DLD1 (cell line): Measurements from ENCODE around the gene KLK8.

ENCODE experiments used
- in situ Hi-C: cut with HindIII; loops from 2 replicates; pipeline ENCODE4 v1.10.0; 2017; ENCODE audit warnings: low sequenced_read_pairs

The KLK8 gene

DNA sequence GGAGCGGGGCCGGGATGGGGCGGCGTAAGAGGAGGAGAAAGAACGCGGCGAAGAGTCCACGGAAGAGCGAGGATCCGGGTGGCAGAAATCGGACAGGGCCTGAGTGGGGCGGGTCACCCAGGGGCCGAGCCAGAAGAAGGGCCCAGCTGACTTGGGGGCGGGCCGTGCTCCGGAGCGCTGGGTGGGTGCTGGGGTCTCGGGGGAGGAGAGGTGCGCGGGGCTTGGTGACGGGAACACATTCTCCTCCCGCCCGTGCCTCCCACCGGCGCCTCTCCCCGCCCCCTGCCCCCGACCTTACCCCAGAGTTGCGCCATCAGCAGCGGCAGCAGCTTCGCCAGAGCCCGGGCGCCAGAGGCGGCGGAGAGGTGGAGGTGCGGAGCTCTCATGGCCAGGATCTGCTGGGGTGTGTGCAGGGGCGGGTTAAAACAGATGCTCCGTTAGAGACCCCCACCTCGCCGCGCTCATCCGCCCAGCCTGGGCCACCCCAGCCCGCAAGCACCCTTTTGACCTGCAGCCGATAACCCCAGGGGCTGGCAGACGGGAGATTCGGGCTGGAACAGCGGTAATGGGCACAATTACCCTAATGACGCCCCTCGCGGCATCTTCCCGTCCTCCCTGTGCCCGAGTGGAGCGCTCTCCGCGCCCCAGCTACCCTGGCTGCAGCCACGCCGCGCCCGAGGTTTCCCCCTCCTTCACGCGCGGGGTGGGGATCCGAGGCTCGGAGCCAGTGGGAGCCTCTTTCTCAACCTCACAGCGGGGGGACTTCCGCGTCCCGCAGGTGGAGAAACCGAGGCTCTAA is 17.5 kb upstream of the KLK8 start:
- in situ Hi-C loops, result no loop called here

- in situ Hi-C loops, result no loop called here
Observed at GRCh38 chr19:51016798-51017683, 15.6 kb upstream of the KLK8 start.

- in situ Hi-C loops, result no loop called here
Observed at GRCh38 chr19:51015691-51016267, 14.4 kb upstream of the KLK8 start.

DNA sequence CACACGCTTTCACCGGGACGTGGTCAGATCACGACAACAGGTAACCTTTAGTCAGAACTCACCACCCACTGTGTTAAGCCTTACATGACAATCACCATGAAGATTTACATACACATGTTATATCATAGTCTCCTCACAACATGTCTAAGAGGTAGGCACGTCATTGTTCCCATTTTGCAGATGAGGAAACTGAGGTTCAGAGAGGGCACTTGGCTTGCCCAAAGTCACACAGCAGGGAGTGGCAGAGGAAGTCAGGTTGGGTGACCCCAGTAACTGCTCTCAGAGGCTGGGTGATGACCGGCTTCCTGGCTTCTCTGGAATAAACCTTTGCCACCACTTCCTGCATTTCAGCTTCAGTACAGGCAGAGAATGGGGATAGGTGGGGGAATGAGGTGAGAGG is 12.8 kb upstream of the KLK8 start:
- in situ Hi-C loops, result no loop called here

- in situ Hi-C loops, result no loop called here
Observed at GRCh38 chr19:51012661-51013190, 11.3 kb upstream of the KLK8 start.

DNA sequence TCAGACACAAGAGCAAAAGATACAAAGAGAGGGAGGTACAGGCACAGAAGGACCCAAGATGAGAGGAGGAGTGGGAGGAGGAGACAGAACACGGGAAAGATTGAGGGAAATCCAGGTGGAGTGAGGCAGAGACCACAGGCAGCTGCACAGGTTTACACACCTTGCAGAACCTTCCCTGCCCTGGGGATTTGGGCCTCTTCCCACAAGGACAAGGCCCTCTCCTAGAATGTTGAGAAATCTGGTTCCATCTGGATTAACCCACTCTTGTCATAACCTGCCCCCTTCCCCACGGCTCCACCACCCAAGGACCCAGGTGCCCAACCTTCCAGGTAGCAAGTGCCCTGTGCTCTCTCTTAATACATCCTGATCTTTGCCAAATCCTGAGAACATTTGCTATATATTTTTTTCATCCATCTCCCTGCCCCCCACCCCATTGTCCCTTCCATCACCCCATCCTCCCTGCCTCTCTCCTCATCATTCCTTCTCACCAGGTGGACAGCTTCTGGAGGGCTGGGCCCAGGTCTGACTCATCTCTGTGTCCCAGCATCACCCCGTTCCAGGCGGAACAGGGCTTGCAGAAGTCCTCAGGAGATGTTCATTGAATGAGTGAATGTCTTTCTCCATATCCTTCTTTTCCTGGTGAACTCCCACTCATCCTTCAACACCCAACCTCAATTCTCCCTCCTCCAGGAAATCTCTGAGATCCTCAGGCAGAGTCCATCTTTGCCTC is 8.8 kb upstream of the KLK8 start:
- in situ Hi-C loops, result no loop called here

- in situ Hi-C loops, result no loop called here
Observed at GRCh38 chr19:51009061-51009891, 7.9 kb upstream of the KLK8 start.

GRCh38 chr19:51007488-51007887 is 6.1 kb upstream of the KLK8 start:
- in situ Hi-C loops, result no loop called here

DNA sequence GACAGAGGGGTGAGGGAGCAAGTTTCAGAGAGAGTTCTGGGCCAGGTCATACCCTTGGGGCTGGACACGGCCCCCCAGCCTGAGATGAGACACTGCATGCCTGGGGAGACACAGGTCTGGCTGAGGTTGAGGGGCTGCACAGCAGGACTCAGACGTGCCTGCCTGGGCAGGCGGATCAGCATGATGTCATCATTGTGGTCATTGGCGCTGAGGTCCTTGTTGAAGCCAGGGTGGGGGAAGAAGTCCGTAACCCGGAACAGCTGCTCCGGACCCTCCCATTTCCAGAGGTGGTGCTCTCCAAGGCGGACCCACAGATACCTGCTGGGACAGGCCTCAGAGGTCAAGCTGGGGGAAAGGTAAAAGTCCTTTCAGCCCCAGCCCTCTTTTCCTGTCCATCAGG is 5.0 kb upstream of the KLK8 start:
- in situ Hi-C loops, result no loop called here

DNA sequence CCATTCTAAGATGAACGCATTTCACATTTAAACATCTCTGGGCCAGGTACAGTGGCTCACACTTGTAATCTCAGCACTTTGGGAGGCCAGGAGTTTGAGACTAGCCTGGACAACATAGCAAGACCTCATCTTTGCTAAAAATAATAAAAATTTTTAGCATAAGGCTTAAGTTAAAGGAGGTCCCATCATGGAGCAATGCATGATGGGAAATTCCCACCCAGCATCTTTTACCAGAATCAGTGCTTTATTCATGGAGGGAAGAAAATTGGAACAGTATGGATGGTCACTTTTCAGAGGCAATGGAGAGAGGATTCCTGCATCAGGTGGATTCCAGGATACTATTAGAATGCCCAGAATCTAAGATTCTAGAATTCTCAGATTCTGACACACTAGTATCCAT is 3.8 kb upstream of the KLK8 start:
- in situ Hi-C loops, result no loop called here

- in situ Hi-C loops, result no loop called here
Observed at GRCh38 chr19:51003316-51003715, 1.9 kb upstream of the KLK8 start.

GRCh38 chr19:51002542-51003311 is 1.3 kb upstream of the KLK8 start:
- in situ Hi-C loops, result no loop called here

DNA sequence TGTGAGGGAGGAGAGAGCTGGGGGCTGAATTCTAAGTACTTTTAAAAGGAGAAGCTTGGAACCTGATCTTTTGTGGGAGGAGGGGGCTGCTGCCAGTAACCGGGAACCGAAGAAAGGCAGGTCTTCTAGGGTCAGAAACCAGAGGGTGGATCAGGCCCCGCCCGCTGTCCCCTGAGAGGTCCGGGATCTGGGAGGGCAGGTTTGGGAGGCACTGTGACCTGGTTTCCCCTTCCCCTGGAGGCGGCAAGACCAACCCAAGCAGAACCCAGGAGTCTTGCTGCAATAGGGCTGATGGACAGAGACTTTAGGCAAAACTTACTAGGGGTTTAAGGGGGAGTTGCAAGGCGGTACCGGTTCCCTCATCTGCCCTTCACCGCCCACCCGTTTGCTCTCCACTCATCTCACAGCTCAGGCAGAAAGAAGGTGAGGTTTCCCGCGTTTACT is 707 bp upstream of the KLK8 start:
- in situ Hi-C loops, result no loop called here

DNA sequence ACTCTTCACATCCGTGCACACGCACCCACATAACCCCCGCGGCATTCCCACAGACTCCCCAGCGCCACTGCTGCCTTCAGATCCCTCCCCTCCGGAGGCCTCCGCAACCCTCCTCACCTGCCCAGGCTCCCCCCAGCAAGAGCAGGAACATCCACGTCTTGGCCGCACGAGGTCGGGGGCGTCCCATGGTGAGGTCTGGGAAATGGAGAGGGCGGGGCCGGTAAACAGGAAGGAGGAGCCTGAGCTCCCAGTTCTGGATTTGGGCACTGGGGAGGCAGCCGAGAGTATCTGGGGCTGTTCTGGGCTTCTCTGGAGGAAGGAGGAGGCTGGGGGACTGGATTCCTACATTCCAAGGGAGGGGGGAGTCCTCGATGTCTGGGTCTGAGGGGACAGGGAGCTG is 423 bp downstream of the KLK8 start:
- in situ Hi-C loops, result no loop called here

DNA sequence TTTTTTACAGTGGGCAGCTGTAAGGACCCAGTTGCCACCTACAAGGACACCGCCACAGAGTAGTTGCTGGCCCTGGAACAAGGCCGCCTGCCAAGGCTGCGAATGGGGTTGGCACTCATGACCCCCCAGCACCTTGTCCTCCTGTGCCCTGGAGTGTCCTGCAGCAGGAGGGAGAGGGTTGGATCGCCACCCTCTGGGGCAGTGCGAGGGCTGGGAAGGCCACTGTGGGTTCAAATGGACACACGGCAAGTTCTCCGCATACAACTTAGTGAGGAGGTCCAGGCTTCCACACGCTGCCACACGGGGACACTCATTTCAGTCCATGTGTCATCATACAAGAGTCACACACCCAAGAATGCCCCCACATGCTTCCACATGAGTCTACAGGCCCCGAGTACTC is 978 bp downstream of the KLK8 start:
- in situ Hi-C loops, result no loop called here

DNA sequence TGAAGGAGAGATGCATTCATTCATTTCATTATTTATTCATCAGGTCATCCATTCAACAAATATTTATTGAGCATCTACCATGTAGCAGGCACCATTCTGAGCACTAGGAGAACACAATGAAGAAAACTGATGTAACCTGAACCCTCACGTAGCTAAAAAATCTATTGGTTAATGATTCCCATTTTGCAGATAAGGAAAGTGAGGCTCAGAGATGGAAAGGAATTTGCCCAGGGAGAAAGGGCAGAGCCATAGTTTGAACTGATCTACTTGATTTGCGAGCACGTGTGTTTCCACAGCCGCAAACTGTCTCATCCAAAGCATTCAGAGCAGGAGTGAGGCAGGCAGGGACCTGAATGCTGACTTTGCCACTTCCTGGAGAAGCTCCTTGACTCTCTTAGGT is 2.7 kb downstream of the KLK8 start:
- in situ Hi-C loops, result no loop called here

DNA sequence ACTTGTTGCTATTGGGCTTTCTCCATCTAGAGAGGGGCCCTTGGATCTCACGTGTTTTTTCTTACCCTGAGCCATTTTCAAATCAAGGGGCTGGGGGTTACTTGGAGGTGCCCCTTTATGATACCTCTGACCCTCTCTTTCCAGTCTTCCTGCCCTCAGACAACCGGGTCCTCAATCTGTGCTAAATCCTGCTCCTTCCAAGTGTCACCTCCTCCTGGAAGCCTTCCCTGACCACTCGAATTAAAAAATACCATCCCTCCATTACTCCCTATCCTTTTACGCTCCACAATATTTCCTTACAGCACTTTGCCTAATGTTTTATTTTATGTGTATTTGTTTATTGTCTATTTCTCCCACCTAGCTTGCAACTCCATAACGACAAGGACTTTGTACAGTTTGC is 3.3 kb downstream of the KLK8 start:
- in situ Hi-C loops, result no loop called here

DNA sequence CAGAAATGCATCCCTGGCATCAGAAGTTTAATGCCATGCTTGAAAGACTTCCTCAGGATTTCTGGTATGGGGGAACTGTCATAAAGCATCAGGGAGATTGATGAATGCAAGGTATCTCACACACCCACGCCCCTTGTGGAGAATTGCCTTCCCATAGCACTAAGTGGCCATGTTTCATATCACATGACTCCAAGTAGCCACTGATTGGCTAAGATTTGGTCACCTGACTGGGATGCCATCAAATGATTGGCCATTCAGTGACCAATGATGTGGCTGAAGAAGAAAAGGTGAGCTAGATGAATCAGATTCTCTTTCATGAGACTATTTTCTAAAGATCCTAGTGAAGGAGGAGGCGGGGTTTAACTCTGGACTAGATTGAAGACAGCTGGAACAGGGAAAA is 7.3 kb downstream of the KLK8 start:
- in situ Hi-C loops, result no loop called here

- in situ Hi-C loops, result no loop called here
Observed at GRCh38 chr19:50992666-50993035, 8.8 kb downstream of the KLK8 start.
